Measurements from ENCODE around the gene RBM3.

GRCh38 chrX:48598614-48599013 lies 24.3 kb downstream of the RBM3 start:
- TF ChIP-seq MAX (IDR thresholded peaks at IDR 0.05; ENCODE audit: low read depth, low read length), result no peak
- TF ChIP-seq CTCF (IDR thresholded peaks at IDR 0.05 in 2 of 3, conservative IDR thresholded peaks at IDR 0.05 in 1 of 3; ENCODE audit: control insufficient read depth in 2 of 3, extremely low read depth in 1 of 3, insufficient read depth in 1 of 3, low read depth in 3 of 3, low read length in 3 of 3), result no peak
- TF ChIP-seq TCF7 (IDR thresholded peaks at IDR 0.05; ENCODE audit: borderline replicate concordance), result no peak
